ENCODE results near the gene CMC1.
"Not testable (repeated sequence)": the region's sequence is repeated elsewhere in the genome, so short reads cannot be mapped to it uniquely, and the experiment has no call there.

CMC1 gene

GRCh38 chr3:28241221-28242160, at the start of gene CMC1:
CMC1 (plus strand) TSS chr3:28241619; CDS start chr3:28241794, 175 bp downstream.
- DNase-seq (ENCODE audit: low spot score), result peak; percentile 96

GRCh38 chr3:28198161-28198560, 43.3 kb upstream of the CMC1 start:
- DNase-seq (ENCODE audit: low spot score), result no peak

- no peak for DNase-seq (ENCODE audit: low spot score)
Observed at GRCh38 chr3:28198974-28199373, 42.4 kb upstream of the CMC1 start.

GRCh38 chr3:28199643-28200042, 41.8 kb upstream of the CMC1 start:
- not testable (repeated sequence) for DNase-seq (ENCODE audit: low spot score)

- not testable (repeated sequence) for DNase-seq (ENCODE audit: low spot score)
Observed at GRCh38 chr3:28200366-28200848, 41.0 kb upstream of the CMC1 start.

- no peak for DNase-seq (ENCODE audit: low spot score)
Observed at GRCh38 chr3:28206479-28206878, 34.9 kb upstream of the CMC1 start.

- DNase-seq (ENCODE audit: low spot score), result no peak
Observed at GRCh38 chr3:28207000-28207733, 34.3 kb upstream of the CMC1 start.

- no peak for DNase-seq (ENCODE audit: low spot score)
Observed at GRCh38 chr3:28210968-28211713, 30.3 kb upstream of the CMC1 start.

GRCh38 chr3:28212681-28213080, 28.7 kb upstream of the CMC1 start:
- DNase-seq (ENCODE audit: low spot score), result no peak

- DNase-seq (ENCODE audit: low spot score), result no peak
Observed at GRCh38 chr3:28215407-28215806, 26.0 kb upstream of the CMC1 start.

GRCh38 chr3:28218071-28218916, 23.1 kb upstream of the CMC1 start:
- no peak for DNase-seq (ENCODE audit: low spot score)

GRCh38 chr3:28218917-28219198, 22.6 kb upstream of the CMC1 start:
- no peak for DNase-seq (ENCODE audit: low spot score)

GRCh38 chr3:28224430-28224829, 17.0 kb upstream of the CMC1 start:
- DNase-seq (ENCODE audit: low spot score), result no peak

- no peak for DNase-seq (ENCODE audit: low spot score)
Observed at GRCh38 chr3:28226020-28226419, 15.4 kb upstream of the CMC1 start.

GRCh38 chr3:28228623-28229022, 12.8 kb upstream of the CMC1 start:
- no peak for DNase-seq (ENCODE audit: low spot score)

- DNase-seq (ENCODE audit: low spot score), result no peak
Observed at GRCh38 chr3:28232659-28233058, 8.8 kb upstream of the CMC1 start.

- no peak for DNase-seq (ENCODE audit: low spot score)
Observed at GRCh38 chr3:28234454-28234853, 7.0 kb upstream of the CMC1 start.

GRCh38 chr3:28239108-28239507, 2.3 kb upstream of the CMC1 start:
- no peak for DNase-seq (ENCODE audit: low spot score)

GRCh38 chr3:28240441-28240840, 978 bp upstream of the CMC1 start:
- DNase-seq (ENCODE audit: low spot score), result peak; percentile 30

- no peak for DNase-seq (ENCODE audit: low spot score)
Observed at GRCh38 chr3:28242519-28242918, 1.1 kb downstream of the CMC1 start.

GRCh38 chr3:28243424-28244106, 2.1 kb downstream of the CMC1 start:
- DNase-seq (ENCODE audit: low spot score), result no peak
